Thyroid gland (tissue), 4 donors: ENCODE data around the gene CEACAM6. TPM values are rescaled to one million over a fixed set of nuclear protein-coding genes. Genes with fewer than 3 reads are reported as not detected.
"Not testable (repeated sequence)": the region's sequence is repeated elsewhere in the genome, so short reads cannot be mapped to it uniquely, and the experiment has no call there.

ENCODE experiments used
- DNase-seq, 2 donors: peaks; one replicate each; pipeline ENCODE4 v3.0.0-alpha.2; 2019
- H3K27ac ChIP-seq, 3 donors: fragments of 200-600 bp; sonication (generic); 1 replicate in 2 of 3; 2 replicates in 1 of 3; pipeline ENCODE4 v1.5.1; 2016 to 2019; ENCODE audit warnings: mild to moderate bottlenecking in 1 of 3, moderate library complexity in 1 of 3
- H3K27me3 ChIP-seq: fragments of 200-600 bp; sonication (generic); one replicate; pipeline ENCODE4 v1.5.1; 2019
- H3K36me3 ChIP-seq, 2 donors: fragments of 200-600 bp; sonication (generic); one replicate each; pipeline ENCODE4 v1.5.1; 2016 to 2019
- H3K4me1 ChIP-seq, 2 donors: fragments of 200-600 bp; sonication (generic); one replicate each; pipeline ENCODE4 v1.5.1; 2017 to 2019
- H3K4me3 ChIP-seq, 3 donors: fragments of 200-600 bp; sonication (generic); replicated peaks in 1 of 3; 1 replicate in 2 of 3; 2 replicates in 1 of 3; pipeline ENCODE4 v1.5.1; 2016; ENCODE audit warnings: mild to moderate bottlenecking in 1 of 3
- H3K9me3 ChIP-seq: fragments of 200-600 bp; sonication (generic); one replicate; pipeline ENCODE4 v1.5.1; 2017
- CTCF ChIP-seq, 6 experiments: fragments of 200-600 bp in 3 of 6; fragments of 450-650 bp in 3 of 6; sonication (generic) in 3 of 6; IDR thresholded peaks; one replicate each; pipeline ENCODE4 v1.5.1; 2016 to 2019; ENCODE audit warnings: antibody characterized with exemption in 6 of 6, mild to moderate bottlenecking in 2 of 6, inconsistent platforms in 1 of 6, moderate library complexity in 1 of 6
- POLR2A ChIP-seq, 2 donors: fragments of 450-650 bp; IDR thresholded peaks; one replicate each; pipeline ENCODE4 v1.6.1; 2017; ENCODE audit warnings: antibody characterized with exemption in 2 of 2, mild to moderate bottlenecking in 2 of 2, moderate library complexity in 1 of 2
- WGBS, 2 donors: methylation state at CpG; one replicate each; pipeline ENCODE4 v1.1.5; 2017; 5-methylcytosine and 5-hydroxymethylcytosine counted together
- intact Hi-C: fragments of 100-400 bp; cut with DNase I; formaldehyde crosslinking; loops from one replicate; pipeline ENCODE4 v1.15.1; 2023
- total RNA-seq, 4 donors: library from RNA; depleted of rRNA; stranded (reverse); fragments of >200 nt; gene quantifications; one replicate each; pipeline ENCODE4 v1.2.3, GENCODE V29; 2016

CEACAM6 gene
- total RNA-seq, 4 donors from 2014 or later: 0.11 to 0.13 TPM; not detected in 2

GRCh38 chr19:41783612-41784011 is 28.3 kb downstream of the CEACAM6 start:
- H3K4me3 ChIP-seq: no peak overlapping the region
- H3K36me3 ChIP-seq: no peaks in the 10 kb centered on the region
- no peak overlapping the region for H3K27ac ChIP-seq
- no peak for DNase-seq
- H3K9me3 ChIP-seq: no peaks in the 10 kb centered on the region
- WGBS, 2 donors: 46 to 52% methylated on average over 5 of the region's 5 CpGs
- intact Hi-C loops: no loop called here
- H3K4me1 ChIP-seq: no peaks in the 10 kb centered on the region
- no peaks in the 10 kb centered on the region for H3K27me3 ChIP-seq
- TF ChIP-seq CTCF (IDR thresholded peaks at IDR 0.05): no peak
- no peak for TF ChIP-seq POLR2A (IDR thresholded peaks at IDR 0.05)

- intact Hi-C loops: no loop called here
- no peak for DNase-seq
- no peak overlapping the region for H3K27ac ChIP-seq
- no peaks in the 10 kb centered on the region for H3K9me3 ChIP-seq
- H3K4me1 ChIP-seq: no peaks in the 10 kb centered on the region
- TF ChIP-seq POLR2A (IDR thresholded peaks at IDR 0.05) (no peak), CTCF (IDR thresholded peaks at IDR 0.05) (no peak)
- no peaks in the 10 kb centered on the region for H3K27me3 ChIP-seq
- no peak overlapping the region for H3K4me3 ChIP-seq
- no peaks in the 10 kb centered on the region for H3K36me3 ChIP-seq
- 70% methylated on average over 3 of the region's 3 CpGs for WGBS, 2 donors
These were observed 29.0 kb downstream of the CEACAM6 start for GRCh38 chr19:41784312-41784711.

- 51 to 59% methylated on average over 4 of the region's 4 CpGs for WGBS, 2 donors
- H3K4me1 ChIP-seq: no peaks in the 10 kb centered on the region
- no peaks in the 10 kb centered on the region for H3K9me3 ChIP-seq
- TF ChIP-seq CTCF (IDR thresholded peaks at IDR 0.05): no peak
- no peak for TF ChIP-seq POLR2A (IDR thresholded peaks at IDR 0.05)
- no peak for DNase-seq
- no peak overlapping the region for H3K4me3 ChIP-seq
- no peak overlapping the region for H3K27ac ChIP-seq
- H3K27me3 ChIP-seq: no peaks in the 10 kb centered on the region
- H3K36me3 ChIP-seq: no peaks in the 10 kb centered on the region
- intact Hi-C loops: no loop called here
These were observed 29.4 kb downstream of the CEACAM6 start for GRCh38 chr19:41784743-41785142.

GRCh38 chr19:41785653-41786052 is 30.3 kb downstream of the CEACAM6 start:
- Histone ChIP-seq H3K27me3 (no peaks in the 10 kb centered on the region), H3K4me1 (no peaks in the 10 kb centered on the region), H3K36me3 (no peaks in the 10 kb centered on the region), H3K27ac (no peak overlapping the region), H3K9me3 (no peaks in the 10 kb centered on the region), H3K4me3 (no peak overlapping the region)
- peak; percentile 56 to 66 for DNase-seq
- 2 to 3% methylated on average over 10 of the region's 10 CpGs for WGBS, 2 donors
- intact Hi-C loops: no loop called here
- TF ChIP-seq POLR2A (IDR thresholded peaks at IDR 0.05) (no peak), CTCF (IDR thresholded peaks at IDR 0.05) (peak; percentile 58 to 77 (median 68))

- Histone ChIP-seq H3K4me1 (no peaks in the 10 kb centered on the region), H3K4me3 (no peak overlapping the region), H3K27ac (no peak overlapping the region), H3K36me3 (no peaks in the 10 kb centered on the region), H3K9me3 (no peaks in the 10 kb centered on the region), H3K27me3 (no peaks in the 10 kb centered on the region)
- DNase-seq: no peak
- WGBS, 2 donors: 68 to 76% methylated on average over 7 of the region's 7 CpGs
- intact Hi-C loops: no loop called here
- TF ChIP-seq POLR2A (IDR thresholded peaks at IDR 0.05) (no peak), CTCF (IDR thresholded peaks at IDR 0.05) (no peak)
These were observed 31.7 kb downstream of the CEACAM6 start for GRCh38 chr19:41787055-41787454.

- H3K36me3 ChIP-seq, H3K9me3 ChIP-seq, intact Hi-C loops, DNase-seq, H3K27me3 ChIP-seq, H3K4me1 ChIP-seq, H3K4me3 ChIP-seq, H3K27ac ChIP-seq: not testable (repeated sequence)
- WGBS, 2 donors: no CpG with 5 or more reads among the region's 1 CpG
These were observed 33.2 kb downstream of the CEACAM6 start for GRCh38 chr19:41788518-41788917.

- DNase-seq, intact Hi-C loops, H3K9me3 ChIP-seq, H3K27ac ChIP-seq, H3K4me3 ChIP-seq, H3K4me1 ChIP-seq, H3K36me3 ChIP-seq, H3K27me3 ChIP-seq: not testable (repeated sequence)
- 57 to 82% methylated on average over 3 to 5 of the region's 5 CpGs for WGBS, 2 donors
These were observed 33.7 kb downstream of the CEACAM6 start for GRCh38 chr19:41789053-41789452.
